Brain microvascular endothelial cell (primary cell): ENCODE results near the gene ZBTB7C.
A peak's percentile ranks its signal among the peaks of the same experiment; 100 is the strongest.

ENCODE experiments used
- DNase-seq: peaks from one replicate; pipeline ENCODE4 v3.0.0-alpha.2; 2020
- H3K27ac ChIP-seq: fragments of 250-450 bp; sonication (Bioruptor Pico); 2 replicates; pipeline ENCODE4 v1.5.1; 2020; ENCODE audit warnings: mild to moderate bottlenecking, moderate library complexity
- H3K27me3 ChIP-seq: fragments of 250-450 bp; sonication (Bioruptor Pico); replicated peaks from 2 replicates; pipeline ENCODE4 v1.5.1; 2020; ENCODE audit warnings: mild to moderate bottlenecking
- H3K36me3 ChIP-seq: fragments of 250-450 bp; sonication (Bioruptor Pico); replicated peaks from 2 replicates; pipeline ENCODE4 v1.5.1; 2020; ENCODE audit warnings: mild to moderate bottlenecking
- H3K4me3 ChIP-seq: 2 replicates; pipeline ENCODE4 v1.5.1; 2011; ENCODE audit warnings: low read depth, mild to moderate bottlenecking, control low read depth, low read length, moderate library complexity
- in situ Hi-C: cut with HindIII; loops from 2 replicates; pipeline ENCODE4 v1.10.0; 2017; ENCODE audit warnings: low sequenced_read_pairs, low pct_ligation_motif_present
- TF ChIP-seq, protein P1 (sequence below): IDR thresholded peaks from 2 replicates; pipeline ENCODE4 v1.5.1; 2011; ENCODE audit warnings: low read depth, mild to moderate bottlenecking, moderate library complexity, low read length, control low read depth, inconsistent platforms; ENCODE audit errors: missing control alignments

The ZBTB7C gene

DNA sequence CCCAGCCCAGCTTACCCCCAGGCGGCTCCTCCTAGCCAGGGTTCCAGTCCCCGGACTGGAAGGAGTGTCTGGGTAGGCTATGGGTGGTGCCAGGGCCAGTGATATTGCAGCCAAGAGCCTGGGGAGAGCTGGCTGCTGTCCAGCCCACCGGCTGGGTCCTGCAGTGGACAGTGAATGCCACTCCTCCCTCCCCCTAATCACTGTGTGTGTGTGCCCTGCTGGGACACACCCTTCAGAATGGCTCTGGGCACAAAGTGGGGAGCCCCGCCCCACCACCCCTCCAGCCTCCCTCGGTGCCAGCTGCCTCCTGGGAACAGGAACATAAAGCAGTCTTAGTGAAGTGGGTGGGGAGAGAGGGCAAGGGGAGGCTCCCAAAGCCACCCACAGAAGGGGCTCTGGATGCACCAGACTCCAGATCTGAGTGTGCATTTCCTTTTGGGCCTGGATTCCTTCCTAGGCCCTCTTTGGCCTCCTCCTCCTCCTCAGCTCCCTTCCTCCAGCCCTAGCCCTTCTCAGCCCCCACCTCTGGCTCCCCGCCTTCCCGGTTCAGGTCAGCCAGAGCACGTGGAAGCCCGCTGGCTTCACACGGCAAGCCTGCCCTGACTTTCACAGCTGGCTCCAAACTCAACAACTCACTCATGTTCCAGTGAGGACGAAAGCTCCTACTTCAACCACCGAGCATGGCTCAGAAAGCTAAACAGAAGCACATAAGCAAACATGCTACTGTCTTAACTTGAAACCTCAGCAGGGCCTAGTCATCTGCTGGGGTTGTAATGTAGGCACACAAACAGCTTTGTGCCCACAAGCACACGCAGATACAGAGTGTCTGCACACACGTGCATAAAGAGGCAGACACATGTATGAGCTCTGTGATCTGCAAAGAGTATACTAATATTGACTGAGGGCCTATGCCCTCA is 269.5 kb downstream of the ZBTB7C start:
- TF ChIP-seq, protein P1, sequence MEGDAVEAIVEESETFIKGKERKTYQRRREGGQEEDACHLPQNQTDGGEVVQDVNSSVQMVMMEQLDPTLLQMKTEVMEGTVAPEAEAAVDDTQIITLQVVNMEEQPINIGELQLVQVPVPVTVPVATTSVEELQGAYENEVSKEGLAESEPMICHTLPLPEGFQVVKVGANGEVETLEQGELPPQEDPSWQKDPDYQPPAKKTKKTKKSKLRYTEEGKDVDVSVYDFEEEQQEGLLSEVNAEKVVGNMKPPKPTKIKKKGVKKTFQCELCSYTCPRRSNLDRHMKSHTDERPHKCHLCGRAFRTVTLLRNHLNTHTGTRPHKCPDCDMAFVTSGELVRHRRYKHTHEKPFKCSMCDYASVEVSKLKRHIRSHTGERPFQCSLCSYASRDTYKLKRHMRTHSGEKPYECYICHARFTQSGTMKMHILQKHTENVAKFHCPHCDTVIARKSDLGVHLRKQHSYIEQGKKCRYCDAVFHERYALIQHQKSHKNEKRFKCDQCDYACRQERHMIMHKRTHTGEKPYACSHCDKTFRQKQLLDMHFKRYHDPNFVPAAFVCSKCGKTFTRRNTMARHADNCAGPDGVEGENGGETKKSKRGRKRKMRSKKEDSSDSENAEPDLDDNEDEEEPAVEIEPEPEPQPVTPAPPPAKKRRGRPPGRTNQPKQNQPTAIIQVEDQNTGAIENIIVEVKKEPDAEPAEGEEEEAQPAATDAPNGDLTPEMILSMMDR = no peak
- Histone ChIP-seq H3K36me3 (no peaks in the 10 kb centered on the region), H3K27me3 (peaks cover 39% of the 10 kb centered on the region), H3K4me3 (no peak overlapping the region), H3K27ac (no peak overlapping the region)
- in situ Hi-C loops = no loop called here
- DNase-seq = no peak

DNA sequence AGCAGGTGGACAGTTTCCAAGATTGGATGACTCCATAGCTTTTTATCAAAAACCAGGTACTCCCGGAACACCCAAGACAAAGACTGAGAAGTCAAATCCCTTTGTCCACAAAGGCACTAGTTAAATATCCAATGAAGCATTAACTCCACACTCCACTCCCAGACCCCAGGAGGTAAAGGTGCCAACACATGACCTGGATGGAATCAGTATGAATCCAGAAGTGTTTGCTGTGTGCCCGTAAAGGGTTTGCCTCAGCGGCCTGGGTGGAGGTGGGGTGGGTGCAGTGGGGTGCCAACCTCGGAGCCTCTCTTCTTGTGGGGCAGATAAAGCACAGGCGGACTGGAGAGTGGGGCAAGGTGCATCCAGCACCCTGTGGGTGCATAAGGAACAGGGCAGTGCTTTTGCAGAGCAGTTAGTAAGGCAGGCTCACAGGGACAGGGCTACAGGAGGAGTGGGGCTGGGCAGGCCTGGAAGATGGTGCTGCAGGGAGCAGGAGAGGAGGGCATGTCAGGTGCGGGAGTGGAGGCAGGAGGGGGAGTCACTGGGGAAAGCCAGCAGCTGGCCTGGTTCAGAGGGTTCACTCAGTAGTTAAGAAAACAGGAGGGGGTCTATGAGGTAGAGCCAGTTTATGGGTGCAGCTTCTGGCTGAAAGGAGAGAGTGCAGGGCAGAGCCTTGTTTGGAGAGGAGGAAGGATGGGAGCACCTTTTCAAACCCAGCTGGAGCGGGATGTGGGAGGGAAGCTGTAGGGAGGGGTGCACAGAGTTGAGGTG is 270.3 kb downstream of the ZBTB7C start:
- TF ChIP-seq, protein P1 = no peak

DNA sequence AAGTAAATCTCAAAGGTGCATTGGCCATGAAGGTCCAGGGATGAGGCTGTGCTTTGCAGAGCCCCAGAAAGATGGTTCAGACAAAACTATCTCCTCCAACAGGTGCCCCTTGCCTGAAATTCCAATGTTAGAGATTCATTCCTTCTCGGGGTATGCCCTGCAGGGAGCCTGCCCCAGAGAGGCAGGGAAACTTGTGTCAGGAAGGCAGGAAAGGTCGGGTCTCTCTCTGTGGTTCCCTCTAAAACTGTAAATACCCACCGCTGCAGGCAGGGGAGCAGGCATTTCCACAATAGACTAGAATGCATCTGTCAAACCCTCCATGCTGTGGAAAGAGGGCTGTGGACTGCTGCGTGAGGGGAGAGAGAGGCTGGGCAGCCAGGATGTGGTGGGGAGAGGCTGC is 271.0 kb downstream of the ZBTB7C start:
- TF ChIP-seq, protein P1 = no peak
- no peak overlapping the region for H3K4me3 ChIP-seq
- peaks cover 48% of the 10 kb centered on the region for H3K27me3 ChIP-seq
- no peak for DNase-seq
- H3K27ac ChIP-seq = no peak overlapping the region
- no peaks in the 10 kb centered on the region for H3K36me3 ChIP-seq
- in situ Hi-C loops = no loop called here

More for the DNA sequence above, 270.3 kb downstream of the ZBTB7C start:
- in situ Hi-C loops = no loop called here
- H3K36me3 ChIP-seq = no peaks in the 10 kb centered on the region
- no peak overlapping the region for H3K27ac ChIP-seq
- no peak for DNase-seq
- H3K27me3 ChIP-seq = peaks cover 47% of the 10 kb centered on the region
- no peak overlapping the region for H3K4me3 ChIP-seq

DNA sequence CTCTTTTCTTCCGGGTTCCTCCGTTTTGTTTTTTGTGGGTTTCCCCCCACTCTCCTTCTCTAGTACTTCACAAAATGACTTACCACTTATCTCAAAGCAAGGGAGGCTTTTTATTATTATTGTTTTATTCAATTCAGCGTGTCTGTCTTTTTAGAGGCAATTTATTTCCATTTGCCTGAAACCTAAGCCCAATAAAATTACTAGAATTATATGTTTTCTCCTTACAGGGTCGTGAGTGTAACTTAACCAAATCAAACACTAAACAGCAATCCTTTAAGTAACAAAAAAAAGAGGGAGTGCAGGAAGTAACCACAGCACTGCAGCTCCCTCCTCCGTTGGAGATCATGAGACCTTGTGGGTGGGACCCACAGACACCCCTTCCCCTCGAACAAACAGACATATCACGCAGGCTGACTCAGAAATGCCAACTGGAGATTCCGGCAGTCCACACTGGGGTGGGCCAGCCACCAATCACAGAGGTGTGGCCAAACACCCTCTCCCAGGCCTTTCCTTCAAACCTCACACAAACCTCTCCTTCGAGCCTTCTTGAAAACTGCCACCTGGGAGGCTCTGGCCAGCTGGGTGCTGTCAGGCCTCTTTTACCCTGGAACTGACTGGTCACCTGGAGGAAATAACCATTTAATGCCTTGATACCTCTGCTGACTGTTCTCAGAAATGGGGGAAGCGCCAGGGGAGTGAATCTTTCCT is 271.7 kb downstream of the ZBTB7C start:
- Histone ChIP-seq H3K27ac (no peak overlapping the region), H3K36me3 (no peaks in the 10 kb centered on the region), H3K4me3 (no peak overlapping the region), H3K27me3 (peaks cover 48% of the 10 kb centered on the region)
- TF ChIP-seq, protein P1 = no peak
- no peak for DNase-seq
- in situ Hi-C loops = no loop called here

DNA sequence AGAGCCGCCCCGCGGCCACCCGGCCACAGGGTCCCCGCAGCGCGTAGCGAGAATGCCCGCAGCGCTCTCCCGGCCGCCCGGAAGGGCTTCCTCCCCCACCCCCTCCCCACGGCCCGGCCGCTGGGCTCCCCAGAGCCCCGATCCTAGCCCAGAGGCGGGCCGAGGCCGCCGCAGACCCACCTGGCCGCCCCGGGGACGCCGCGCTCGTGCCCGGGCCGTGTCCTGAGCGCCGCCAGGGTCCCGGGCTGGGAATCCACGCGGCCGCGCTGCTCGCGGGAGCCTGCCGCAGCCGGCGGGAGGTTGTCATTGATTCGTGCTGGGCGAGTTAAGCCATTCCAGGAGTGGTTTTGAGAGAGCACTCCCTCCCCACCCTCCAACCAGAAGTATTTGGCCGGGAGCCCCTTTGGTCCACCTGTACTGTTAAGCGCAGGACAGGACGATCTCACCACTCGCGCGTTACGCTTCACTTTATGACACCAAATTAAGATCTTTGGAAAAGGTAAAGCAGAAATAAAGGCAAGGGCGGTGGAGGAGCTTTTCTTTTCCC is 272.3 kb downstream of the ZBTB7C start:
- H3K27me3 ChIP-seq = peaks cover 51% of the 10 kb centered on the region
- TF ChIP-seq, protein P1 = no peak

More for the DNA sequence above, 272.3 kb downstream of the ZBTB7C start:
- Histone ChIP-seq H3K36me3 (no peaks in the 10 kb centered on the region), H3K27ac (no peak overlapping the region), H3K4me3 (peak overlapping the region; percentile 12)
- in situ Hi-C loops = no loop called here
- no peak for DNase-seq
